ENCODE measurements around the gene KHSRP.

Gene KHSRP

GRCh38 chr19:6417713-6418561 lies 6.7 kb downstream of the KHSRP start:
- Histone ChIP-seq H3K27me3 (ENCODE audit: insufficient read depth, poor library complexity, severe bottlenecking) (no peaks in the 10 kb centered on the region), H3K27ac (ENCODE audit: poor library complexity, severe bottlenecking) (no peak overlapping the region), H3K4me1 (ENCODE audit: insufficient read depth, poor library complexity, severe bottlenecking) (no peaks in the 10 kb centered on the region), H3K36me3 (ENCODE audit: low read depth) (peaks cover 83% of the 10 kb centered on the region), H3K9me3 (ENCODE audit: severe bottlenecking) (no peaks in the 10 kb centered on the region), H3K4me3 (ENCODE audit: severe bottlenecking) (no peak overlapping the region)
- peak; percentile 21 for TF ChIP-seq CTCF (IDR thresholded peaks at IDR 0.05; ENCODE audit: poor library complexity, severe bottlenecking)
- ATAC-seq (ENCODE audit: low read depth) (no peak), DNase-seq (ENCODE audit: low spot score) (no peak)

GRCh38 chr19:6416658-6417405 lies 7.8 kb downstream of the KHSRP start:
- ATAC-seq (ENCODE audit: low read depth) (no peak), DNase-seq (ENCODE audit: low spot score) (no peak)
- Histone ChIP-seq H3K27ac (ENCODE audit: poor library complexity, severe bottlenecking) (no peak overlapping the region), H3K9me3 (ENCODE audit: severe bottlenecking) (no peaks in the 10 kb centered on the region), H3K4me3 (ENCODE audit: severe bottlenecking) (no peak overlapping the region), H3K4me1 (ENCODE audit: insufficient read depth, poor library complexity, severe bottlenecking) (no peaks in the 10 kb centered on the region), H3K27me3 (ENCODE audit: insufficient read depth, poor library complexity, severe bottlenecking) (no peaks in the 10 kb centered on the region), H3K36me3 (ENCODE audit: low read depth) (peaks cover 72% of the 10 kb centered on the region)
- no peak for TF ChIP-seq CTCF (IDR thresholded peaks at IDR 0.05; ENCODE audit: poor library complexity, severe bottlenecking)

GRCh38 chr19:6415591-6416190 lies 8.9 kb downstream of the KHSRP start:
- TF ChIP-seq CTCF (IDR thresholded peaks at IDR 0.05; ENCODE audit: poor library complexity, severe bottlenecking), result no peak
- ATAC-seq (ENCODE audit: low read depth), result no peak
- no peak for DNase-seq (ENCODE audit: low spot score)
- Histone ChIP-seq H3K36me3 (ENCODE audit: low read depth) (peaks cover 63% of the 10 kb centered on the region), H3K4me1 (ENCODE audit: insufficient read depth, poor library complexity, severe bottlenecking) (no peaks in the 10 kb centered on the region), H3K9me3 (ENCODE audit: severe bottlenecking) (no peaks in the 10 kb centered on the region), H3K27ac (ENCODE audit: poor library complexity, severe bottlenecking) (no peak overlapping the region), H3K27me3 (ENCODE audit: insufficient read depth, poor library complexity, severe bottlenecking) (no peaks in the 10 kb centered on the region), H3K4me3 (ENCODE audit: severe bottlenecking) (no peak overlapping the region)

GRCh38 chr19:6414793-6415590 lies 9.6 kb downstream of the KHSRP start:
- no peak for DNase-seq (ENCODE audit: low spot score)
- H3K4me1 ChIP-seq (ENCODE audit: insufficient read depth, poor library complexity, severe bottlenecking), result no peaks in the 10 kb centered on the region
- no peak overlapping the region for H3K27ac ChIP-seq (ENCODE audit: poor library complexity, severe bottlenecking)
- no peaks in the 10 kb centered on the region for H3K9me3 ChIP-seq (ENCODE audit: severe bottlenecking)
- no peak overlapping the region for H3K4me3 ChIP-seq (ENCODE audit: severe bottlenecking)
- ATAC-seq (ENCODE audit: low read depth), result no peak
- H3K27me3 ChIP-seq (ENCODE audit: insufficient read depth, poor library complexity, severe bottlenecking), result no peaks in the 10 kb centered on the region
- H3K36me3 ChIP-seq (ENCODE audit: low read depth), result peaks cover 56% of the 10 kb centered on the region
- TF ChIP-seq CTCF (IDR thresholded peaks at IDR 0.05; ENCODE audit: poor library complexity, severe bottlenecking), result no peak

Data from RWPE2 (cell line).